ENCODE data around the gene C11orf52. TPM values are rescaled to one million over a fixed set of nuclear protein-coding genes. Genes with fewer than 3 reads are reported as not detected.
"Not testable (repeated sequence)": the region's sequence is repeated elsewhere in the genome, so short reads cannot be mapped to it uniquely, and the experiment has no call there.

Gene C11orf52
- total RNA-seq, 1 donor from 2014 or later: 1.9 TPM

GRCh38 chr11:111932611-111932950 lies 13.9 kb downstream of the C11orf52 start:
- DNase-seq (ENCODE audit: missing footprints) (no peak), ATAC-seq (no peak)
- intact Hi-C loops (cut with DNase I): no loop called here

- ATAC-seq; intact Hi-C loops (cut with DNase I); DNase-seq (ENCODE audit: missing footprints): not testable (repeated sequence)
These were observed 14.5 kb downstream of the C11orf52 start for GRCh38 chr11:111933176-111933575.

- no peak for ATAC-seq
- DNase-seq (ENCODE audit: missing footprints): no peak
- intact Hi-C loops (cut with DNase I): loop anchor here (2.0 kb wide), 1 partner anchor 43 kb away; no protein-coding TSS in a partner anchor
These were observed 15.2 kb downstream of the C11orf52 start for GRCh38 chr11:111933872-111934271.

GRCh38 chr11:111934306-111934705 lies 15.6 kb downstream of the C11orf52 start:
- ATAC-seq (no peak), DNase-seq (ENCODE audit: missing footprints) (no peak)
- intact Hi-C loops (cut with DNase I): loop anchor here (2.0 kb wide), 1 partner anchor 42 kb away; no protein-coding TSS in a partner anchor

DNA sequence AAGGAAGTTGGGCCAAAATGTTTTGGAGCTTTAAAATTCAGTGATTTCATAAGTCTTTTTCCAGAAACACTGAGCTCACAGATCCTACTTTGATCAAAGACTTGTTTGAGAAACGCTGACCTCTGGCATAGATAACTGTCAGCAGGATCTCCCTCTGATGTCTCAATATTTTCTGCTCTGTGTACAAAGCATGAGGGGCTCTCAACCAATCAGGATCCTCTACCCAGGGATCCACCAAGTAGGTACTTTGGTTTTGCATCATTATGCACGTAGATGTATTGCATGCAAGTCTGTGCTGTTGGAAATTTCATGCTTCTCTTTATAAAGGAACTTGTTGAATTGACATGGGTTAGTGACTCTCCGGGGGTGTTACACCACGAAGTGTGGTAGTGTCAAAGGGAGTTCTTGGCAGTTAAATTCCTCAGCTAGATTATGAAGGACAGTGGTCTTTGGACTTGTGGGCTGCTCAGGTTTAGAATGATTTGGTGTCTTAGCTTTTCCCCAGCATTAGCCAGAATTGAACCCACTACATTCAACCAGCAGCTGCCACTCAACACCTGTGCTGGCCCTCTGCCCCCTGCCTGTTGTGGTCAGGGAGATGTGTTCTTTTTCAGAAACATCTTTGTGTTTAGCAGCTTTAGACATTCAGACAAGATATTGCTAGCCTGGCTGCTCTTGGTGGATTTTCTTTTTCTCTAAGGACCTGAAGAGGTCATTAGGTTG lies 16.8 kb downstream of the C11orf52 start:
- DNase-seq (ENCODE audit: missing footprints): no peak
- intact Hi-C loops (cut with DNase I): loop anchor here (2.0 kb wide), 1 partner anchor 41 kb away; no protein-coding TSS in a partner anchor
- ATAC-seq: no peak

DNA sequence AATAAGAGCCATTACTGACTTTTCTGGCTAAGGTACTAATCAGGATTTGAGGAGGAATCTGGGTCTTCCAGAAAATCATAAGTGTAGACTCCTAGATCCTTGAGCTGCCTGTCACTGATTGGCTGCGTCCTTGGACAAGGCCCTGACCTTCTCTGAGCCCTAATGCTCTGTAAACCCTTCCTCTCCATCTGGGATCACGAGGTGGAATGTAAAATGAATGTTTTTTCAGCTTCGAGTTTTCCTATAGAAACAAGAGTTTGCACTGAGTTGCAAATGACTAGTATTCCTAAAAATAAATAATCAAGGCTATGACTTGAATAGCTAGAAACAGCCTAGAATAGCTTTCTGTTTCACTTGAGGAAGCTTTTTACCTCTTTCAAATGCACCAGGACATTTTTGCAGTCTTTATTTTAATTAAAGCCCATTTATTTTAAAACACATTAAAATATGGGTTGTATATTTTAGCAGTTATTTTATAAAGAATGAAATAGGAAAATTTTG lies 17.4 kb downstream of the C11orf52 start:
- no peak for DNase-seq (ENCODE audit: missing footprints)
- no peak for ATAC-seq

GRCh38 chr11:111937461-111937769 lies 18.7 kb downstream of the C11orf52 start:
- no peak for DNase-seq (ENCODE audit: missing footprints)
- ATAC-seq: peak; percentile 1
- intact Hi-C loops (cut with DNase I): no loop called here

More for the DNA sequence above, 17.4 kb downstream of the C11orf52 start:
- intact Hi-C loops (cut with DNase I): no loop called here

DNA sequence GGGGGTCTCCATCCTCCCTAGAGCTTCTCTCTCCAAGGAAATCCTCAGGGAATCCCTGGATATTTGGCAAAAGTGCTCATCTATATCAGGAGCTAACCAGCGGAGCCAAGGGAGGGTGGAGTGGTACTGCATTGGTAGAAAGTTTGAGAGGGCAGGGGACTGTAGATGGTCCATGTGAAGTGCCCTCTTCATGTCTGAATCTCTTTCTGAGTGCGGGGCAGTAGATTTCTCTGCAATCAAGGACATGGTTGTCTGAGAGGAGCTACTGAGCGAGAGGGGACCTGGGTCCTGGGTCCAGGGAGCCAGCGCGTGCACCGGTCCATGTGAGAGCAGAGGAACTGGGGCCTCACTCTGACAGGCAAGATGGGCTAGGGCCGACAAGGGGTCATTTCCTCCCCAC lies 19.1 kb downstream of the C11orf52 start:
- no peak for DNase-seq (ENCODE audit: missing footprints)
- intact Hi-C loops (cut with DNase I): no loop called here
- peak; percentile 3 for ATAC-seq

- ATAC-seq (no peak), DNase-seq (ENCODE audit: missing footprints) (no peak)
- intact Hi-C loops (cut with DNase I): no loop called here
These were observed 20.0 kb downstream of the C11orf52 start for GRCh38 chr11:111938687-111939160.

- intact Hi-C loops (cut with DNase I): no loop called here
- DNase-seq (ENCODE audit: missing footprints): no peak
- ATAC-seq: no peak
These were observed 21.3 kb downstream of the C11orf52 start for GRCh38 chr11:111939836-111940604.

- DNase-seq (ENCODE audit: missing footprints): no peak
- intact Hi-C loops (cut with DNase I): no loop called here
- ATAC-seq: peak; percentile 74
These were observed 23.2 kb downstream of the C11orf52 start for GRCh38 chr11:111941963-111942362.

GRCh38 chr11:111942829-111943228 lies 24.1 kb downstream of the C11orf52 start:
- intact Hi-C loops (cut with DNase I): no loop called here
- no peak for DNase-seq (ENCODE audit: missing footprints)
- no peak for ATAC-seq

DNA sequence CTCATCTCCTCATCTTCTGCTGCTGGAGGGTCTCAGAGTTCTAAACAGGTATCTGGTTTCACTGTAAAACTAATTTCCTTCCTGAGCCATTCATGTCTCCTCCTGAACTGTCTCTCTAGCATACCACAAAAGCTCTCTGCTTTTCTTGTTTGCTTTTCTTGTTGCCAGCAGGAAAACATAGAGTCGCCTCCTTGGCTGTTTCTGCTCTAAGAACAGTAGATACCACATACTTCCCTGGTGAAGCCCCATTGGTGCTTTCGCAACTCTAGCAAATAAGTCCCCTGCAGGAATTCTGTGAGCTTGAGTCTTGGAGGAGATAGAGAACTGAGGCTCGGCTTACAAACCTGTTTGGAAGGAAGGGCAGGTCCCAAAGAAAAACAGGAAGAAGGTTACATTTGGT lies 25.4 kb downstream of the C11orf52 start:
- ATAC-seq (no peak), DNase-seq (ENCODE audit: missing footprints) (no peak)
- intact Hi-C loops (cut with DNase I): no loop called here

GRCh38 chr11:111944651-111945051 lies 25.9 kb downstream of the C11orf52 start:
- DNase-seq (ENCODE audit: missing footprints) (no peak), ATAC-seq (no peak)
- intact Hi-C loops (cut with DNase I): no loop called here

DNA sequence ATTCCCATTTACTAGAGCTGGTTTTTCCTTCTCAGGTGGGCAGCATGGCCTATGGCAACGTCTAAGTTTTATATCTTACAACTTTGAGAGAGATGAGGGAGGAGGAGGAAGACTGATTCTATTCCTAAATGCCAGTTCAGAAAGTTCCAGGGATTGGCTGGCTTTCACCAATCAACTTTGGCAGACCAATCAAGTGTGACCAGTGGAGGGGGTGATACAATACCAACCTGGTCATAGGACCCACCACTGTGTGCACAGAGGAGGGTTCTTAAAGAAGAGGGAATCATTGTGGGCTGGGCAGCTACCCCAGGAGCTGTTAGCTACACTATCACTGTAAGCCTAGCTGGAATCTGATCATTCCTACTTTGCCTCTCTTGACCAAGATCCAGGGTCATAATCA lies 26.5 kb downstream of the C11orf52 start:
- intact Hi-C loops (cut with DNase I): no loop called here
- ATAC-seq (no peak), DNase-seq (ENCODE audit: missing footprints) (no peak)

DNA sequence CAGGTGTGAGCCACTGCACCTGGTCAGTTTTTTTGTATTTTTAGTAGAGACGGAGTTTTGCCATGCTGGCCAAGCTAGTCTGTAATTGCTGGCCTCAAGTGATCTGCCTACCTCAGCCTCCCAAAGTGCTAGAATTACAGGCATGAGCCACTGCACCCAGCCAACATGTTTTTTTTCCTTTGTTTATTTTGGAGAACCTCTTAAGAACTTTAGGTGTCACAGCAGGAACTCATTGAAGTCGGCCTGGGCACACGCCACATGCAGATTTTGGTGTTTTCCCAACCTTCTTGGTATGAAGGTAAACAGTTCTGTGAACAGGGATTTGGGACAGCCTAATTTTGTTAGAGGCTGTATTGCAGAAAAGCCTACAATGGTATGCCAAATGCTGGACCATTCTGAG lies 27.8 kb downstream of the C11orf52 start:
- DNase-seq (ENCODE audit: missing footprints) (no peak), ATAC-seq (no peak)
- intact Hi-C loops (cut with DNase I): no loop called here

DNA sequence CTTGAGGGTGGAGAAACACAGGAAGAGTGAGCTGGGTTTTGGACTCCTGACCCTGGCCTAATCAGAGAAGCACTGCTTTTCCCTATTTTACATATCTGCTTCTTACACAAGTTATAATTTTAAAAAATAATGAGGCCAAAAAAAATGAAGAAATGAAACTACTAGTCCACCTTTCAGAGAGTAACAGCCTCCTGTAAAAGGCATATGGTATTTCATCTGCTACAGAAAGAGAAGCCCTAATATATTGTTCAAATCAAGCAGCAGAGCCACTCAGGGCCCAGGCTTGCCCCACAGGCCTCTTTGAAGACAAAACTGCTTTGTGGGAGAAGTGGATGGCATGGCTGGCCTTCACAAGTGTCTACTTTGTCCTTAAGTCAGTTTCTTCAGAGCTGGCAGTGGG lies 28.4 kb downstream of the C11orf52 start:
- intact Hi-C loops (cut with DNase I): no loop called here
- ATAC-seq: no peak
- no peak for DNase-seq (ENCODE audit: missing footprints)

DNA sequence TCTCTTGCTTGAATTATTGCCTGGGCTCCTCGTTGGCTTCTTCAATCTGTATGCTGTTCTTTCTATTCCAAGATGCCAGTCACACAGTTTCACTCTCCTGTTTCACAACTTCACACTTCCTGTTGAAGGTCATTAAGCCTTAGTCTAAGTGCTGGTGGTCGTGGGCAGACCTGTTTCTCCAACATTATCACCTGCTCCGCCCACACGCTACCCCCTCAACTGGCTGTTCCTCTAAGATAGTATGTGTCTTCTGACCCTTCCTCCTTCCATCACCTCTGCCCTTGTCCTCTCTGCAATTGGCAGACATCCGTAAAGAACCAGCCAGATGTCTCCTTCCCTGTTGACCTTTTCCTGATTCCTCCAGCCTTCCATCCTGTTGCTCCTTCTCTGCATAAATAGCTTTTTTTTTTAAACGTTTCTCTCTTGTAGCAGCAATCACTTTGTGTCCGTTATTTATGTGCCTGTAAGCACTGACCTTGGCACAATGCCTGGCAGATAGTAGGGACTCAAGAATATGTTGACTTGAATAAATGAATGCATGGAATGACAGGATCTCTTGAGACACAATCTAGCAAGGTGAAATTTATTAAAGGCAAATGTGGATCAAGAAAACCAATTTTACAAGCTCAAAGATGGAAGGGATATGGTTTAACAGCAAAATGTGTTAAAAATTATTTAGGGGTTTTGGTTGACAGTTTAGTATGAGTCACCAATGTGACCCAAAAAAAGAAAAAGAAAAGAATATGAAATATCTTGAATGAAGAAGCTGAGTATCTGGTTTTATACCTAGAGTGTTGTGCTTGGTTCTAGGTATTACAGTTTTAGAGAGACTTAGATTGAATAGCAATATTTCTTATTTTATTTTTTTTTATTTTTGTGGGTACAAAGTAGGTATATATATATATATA lies 31.1 kb downstream of the C11orf52 start:
- intact Hi-C loops (cut with DNase I): no loop called here
- no peak for ATAC-seq
- DNase-seq (ENCODE audit: missing footprints): no peak

- intact Hi-C loops (cut with DNase I): no loop called here
- no peak for ATAC-seq
- no peak for DNase-seq (ENCODE audit: missing footprints)
These were observed 32.9 kb downstream of the C11orf52 start for GRCh38 chr11:111951565-111951964.
